Thoracic aorta (tissue), 2 donors: ENCODE results near the gene LCN2. TPM values are rescaled to one million over a fixed set of nuclear protein-coding genes. Genes with fewer than 3 reads are reported as not detected.

ENCODE experiments used
- ATAC-seq: fragments of 150-250 bp; one replicate; pipeline ENCODE4 v1.8.0; 2017; ENCODE audit warnings: low read depth; ENCODE audit not compliant: insufficient number of reproducible peaks, low FRiP score
- DNase-seq: peaks from one replicate; pipeline ENCODE4 v3.0.0-alpha.2; 2020; ENCODE audit warnings: low spot score
- H3K27ac ChIP-seq, 2 donors: fragments of 200-600 bp; sonication (generic); 1 replicate in 1 of 2; 2 replicates in 1 of 2; pipeline ENCODE4 v1.5.1; 2016; ENCODE audit warnings: mild to moderate bottlenecking in 2 of 2, moderate library complexity in 2 of 2
- H3K27me3 ChIP-seq: fragments of 200-600 bp; sonication (generic); replicated peaks from 2 replicates; pipeline ENCODE4 v1.6.0; 2016; ENCODE audit warnings: mild to moderate bottlenecking; ENCODE audit not compliant: insufficient read depth
- H3K36me3 ChIP-seq: fragments of 200-600 bp; sonication (generic); one replicate; pipeline ENCODE4 v1.5.1; 2016
- H3K4me1 ChIP-seq, 2 donors: fragments of 200-600 bp; sonication (generic); 1 replicate in 1 of 2; 2 replicates in 1 of 2; pipeline versions ENCODE4 v1.5.1 to v1.6.0; 2016; ENCODE audit warnings: low read depth in 2 of 2, mild to moderate bottlenecking in 1 of 2; ENCODE audit not compliant: control insufficient read depth in 1 of 2
- H3K4me3 ChIP-seq: fragments of 200-600 bp; sonication (generic); 2 replicates; pipeline ENCODE4 v1.5.1; 2016; ENCODE audit warnings: mild to moderate bottlenecking
- H3K9me3 ChIP-seq: fragments of 200-600 bp; sonication (generic); 2 replicates; pipeline ENCODE4 v1.5.1; 2016
- total RNA-seq, 2 donors: library from RNA; depleted of rRNA; stranded (reverse); fragments of >200 nt; gene quantifications; one replicate each; pipeline versions ENCODE4 v1.1.0 to v1.2.3, GENCODE V29; 2016
- TF ChIP-seq, protein P1 (sequence below): fragments of 200-600 bp; sonication (generic); IDR thresholded peaks from one replicate; pipeline ENCODE4 v1.5.1; 2019; ENCODE audit warnings: antibody characterized with exemption

LCN2 gene
- total RNA-seq, 2 donors from 2014 or later = not detected

DNA sequence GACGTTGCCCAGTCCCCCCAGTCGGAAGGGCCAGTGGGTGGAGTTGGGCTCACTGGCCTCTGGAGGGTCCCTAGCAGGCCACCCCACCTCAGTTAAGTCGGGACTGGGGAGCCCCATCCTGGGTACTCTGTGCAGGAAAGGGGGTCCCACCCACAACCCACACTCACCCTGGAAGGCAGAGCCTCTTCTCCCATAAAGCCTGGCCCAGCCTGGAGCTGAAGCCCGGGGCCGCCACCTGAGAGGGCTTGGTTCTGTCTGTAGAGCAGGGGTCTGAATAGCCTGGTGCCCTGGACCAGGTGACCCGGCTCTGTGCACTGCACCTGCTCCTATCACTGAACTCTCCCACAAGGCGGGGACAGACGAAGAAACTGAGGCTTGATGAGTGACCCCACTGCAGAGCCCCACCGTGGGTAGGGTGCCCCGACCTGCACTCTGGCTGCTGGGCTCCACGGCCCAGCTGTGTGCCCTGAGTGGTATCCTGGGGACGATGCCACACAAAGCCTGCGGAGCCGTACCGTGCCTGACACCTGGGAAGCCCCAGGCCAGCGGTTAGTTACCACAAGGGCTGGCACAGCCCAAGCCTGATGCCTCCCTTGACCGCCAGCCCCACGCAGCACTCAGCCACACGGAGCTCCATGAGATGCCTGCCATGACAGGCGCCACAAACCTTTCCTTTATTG lies 29.1 kb upstream of the LCN2 start:
- DNase-seq = no peak
- peaks cover 13% of the 10 kb centered on the region for H3K36me3 ChIP-seq
- ATAC-seq = no peak
- TF ChIP-seq, protein P1, sequence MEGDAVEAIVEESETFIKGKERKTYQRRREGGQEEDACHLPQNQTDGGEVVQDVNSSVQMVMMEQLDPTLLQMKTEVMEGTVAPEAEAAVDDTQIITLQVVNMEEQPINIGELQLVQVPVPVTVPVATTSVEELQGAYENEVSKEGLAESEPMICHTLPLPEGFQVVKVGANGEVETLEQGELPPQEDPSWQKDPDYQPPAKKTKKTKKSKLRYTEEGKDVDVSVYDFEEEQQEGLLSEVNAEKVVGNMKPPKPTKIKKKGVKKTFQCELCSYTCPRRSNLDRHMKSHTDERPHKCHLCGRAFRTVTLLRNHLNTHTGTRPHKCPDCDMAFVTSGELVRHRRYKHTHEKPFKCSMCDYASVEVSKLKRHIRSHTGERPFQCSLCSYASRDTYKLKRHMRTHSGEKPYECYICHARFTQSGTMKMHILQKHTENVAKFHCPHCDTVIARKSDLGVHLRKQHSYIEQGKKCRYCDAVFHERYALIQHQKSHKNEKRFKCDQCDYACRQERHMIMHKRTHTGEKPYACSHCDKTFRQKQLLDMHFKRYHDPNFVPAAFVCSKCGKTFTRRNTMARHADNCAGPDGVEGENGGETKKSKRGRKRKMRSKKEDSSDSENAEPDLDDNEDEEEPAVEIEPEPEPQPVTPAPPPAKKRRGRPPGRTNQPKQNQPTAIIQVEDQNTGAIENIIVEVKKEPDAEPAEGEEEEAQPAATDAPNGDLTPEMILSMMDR = no peak
- H3K4me3 ChIP-seq = no peak overlapping the region
- H3K4me1 ChIP-seq = peaks cover 2 to 9% of the 10 kb centered on the region in 2 donors
- no peaks in the 10 kb centered on the region for H3K27me3 ChIP-seq
- no peaks in the 10 kb centered on the region for H3K9me3 ChIP-seq
- no peak overlapping the region for H3K27ac ChIP-seq

DNA sequence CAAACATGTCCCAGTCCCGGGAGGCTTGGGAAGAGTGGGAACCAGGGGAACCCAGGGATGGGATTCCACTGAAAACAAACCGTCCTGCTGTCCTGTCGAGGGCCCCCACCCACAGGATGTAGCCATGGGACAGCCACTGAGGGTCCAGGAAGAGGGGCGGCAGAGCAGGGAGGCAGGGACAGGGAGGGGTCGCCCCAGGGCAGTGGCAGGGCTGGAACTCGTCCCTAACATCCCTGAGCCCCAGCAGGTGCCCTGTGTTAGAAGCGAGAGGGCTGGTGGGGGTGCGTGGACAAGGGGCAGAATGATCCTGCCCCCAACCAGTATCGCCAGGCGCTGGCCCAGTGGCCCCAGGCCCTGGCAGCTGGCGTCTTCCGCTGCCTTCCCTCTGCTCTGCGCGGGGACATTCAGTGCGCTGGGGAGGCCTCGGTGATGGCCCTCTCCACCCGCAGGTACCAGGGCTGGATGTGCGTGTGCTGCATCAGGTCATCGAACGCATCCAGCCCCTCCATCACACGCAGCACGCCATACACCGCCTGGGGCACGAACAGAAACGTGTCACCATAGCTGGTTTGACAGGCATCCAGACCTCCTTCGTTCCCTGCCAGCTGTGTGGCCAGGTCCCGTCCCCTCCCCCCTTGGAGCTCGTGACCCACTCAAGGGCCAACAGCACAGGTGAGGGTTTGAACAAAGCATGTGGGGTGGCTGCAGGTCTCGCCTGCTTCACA lies 28.4 kb upstream of the LCN2 start:
- H3K36me3 ChIP-seq = peaks cover 13% of the 10 kb centered on the region
- DNase-seq (no peak), ATAC-seq (no peak)
- H3K4me3 ChIP-seq = no peak overlapping the region
- no peak overlapping the region for H3K27ac ChIP-seq
- no peaks in the 10 kb centered on the region for H3K27me3 ChIP-seq
- peaks cover 9 to 16% of the 10 kb centered on the region in 2 donors for H3K4me1 ChIP-seq
- TF ChIP-seq, protein P1 = no peak
- no peaks in the 10 kb centered on the region for H3K9me3 ChIP-seq

DNA sequence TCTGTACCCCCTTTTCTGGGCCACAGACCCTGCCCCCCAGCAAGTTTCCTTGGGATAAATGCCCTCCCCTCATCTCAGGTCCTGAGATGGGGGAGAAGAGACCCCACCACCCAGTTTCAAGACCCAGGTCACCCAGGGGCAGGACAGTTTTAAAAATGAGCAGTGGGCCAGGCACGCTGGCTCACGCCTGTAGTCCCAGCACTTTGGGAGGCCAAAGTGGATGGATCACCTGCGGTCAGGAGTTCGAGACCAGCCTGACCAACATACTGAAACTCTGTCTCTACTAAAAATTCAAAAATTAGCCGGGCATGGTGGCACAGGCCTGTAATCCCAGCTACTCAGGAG lies 27.8 kb upstream of the LCN2 start:
- peaks cover 13% of the 10 kb centered on the region for H3K36me3 ChIP-seq
- DNase-seq = no peak
- no peak overlapping the region for H3K27ac ChIP-seq
- H3K4me3 ChIP-seq = no peak overlapping the region
- no peak for ATAC-seq
- no peaks in the 10 kb centered on the region for H3K9me3 ChIP-seq
- TF ChIP-seq, protein P1 = no peak
- no peaks in the 10 kb centered on the region for H3K27me3 ChIP-seq
- peaks cover 14 to 22% of the 10 kb centered on the region in 2 donors for H3K4me1 ChIP-seq

DNA sequence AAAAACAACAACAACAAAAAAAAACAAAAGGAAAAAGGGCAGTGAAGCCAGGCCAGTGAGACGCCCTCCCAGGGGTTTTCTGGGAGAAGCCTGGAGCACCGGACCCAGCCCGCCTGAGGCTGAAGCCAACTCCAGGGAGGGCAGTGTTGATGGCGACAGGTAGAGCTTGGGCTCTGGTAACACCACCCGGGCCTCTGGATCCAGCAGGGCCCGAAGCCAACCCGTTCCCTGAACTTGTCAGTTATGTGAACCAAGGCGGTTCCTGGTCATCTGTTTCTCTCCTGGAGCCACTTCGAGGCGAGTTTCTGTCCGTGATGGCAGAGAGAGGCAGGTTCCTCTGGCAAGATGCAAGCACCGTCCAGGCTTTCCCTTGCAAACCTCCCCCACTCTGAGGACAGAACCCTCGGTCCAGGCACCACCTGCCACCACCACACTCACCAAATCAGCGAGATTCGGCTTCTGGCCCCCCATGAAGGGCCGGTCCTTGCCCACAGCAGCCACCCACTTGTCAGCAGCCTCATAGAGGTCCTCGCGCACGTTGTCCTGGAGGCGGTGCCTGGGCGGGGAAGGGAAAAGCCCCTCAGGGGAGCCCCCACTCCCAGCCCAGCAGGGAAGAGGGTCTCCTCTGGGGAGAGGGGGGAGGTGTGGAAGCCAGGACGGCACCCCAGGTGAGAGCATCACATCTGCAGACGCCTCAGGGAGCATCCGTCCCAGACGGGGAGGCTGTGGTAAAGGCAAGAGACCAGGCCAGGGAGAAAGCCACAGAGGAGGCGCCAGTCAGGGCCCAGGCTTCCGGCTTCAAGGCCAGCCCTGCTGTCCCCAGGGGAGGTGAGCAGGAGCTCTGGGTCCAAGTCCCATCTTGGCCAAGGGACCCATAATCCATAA lies 27.1 kb upstream of the LCN2 start:
- DNase-seq (no peak), ATAC-seq (no peak)
- TF ChIP-seq, protein P1 = no peak
- H3K27ac ChIP-seq = no peak overlapping the region
- peaks cover 13% of the 10 kb centered on the region for H3K36me3 ChIP-seq
- peaks cover 18 to 28% of the 10 kb centered on the region in 2 donors for H3K4me1 ChIP-seq
- no peak overlapping the region for H3K4me3 ChIP-seq
- no peaks in the 10 kb centered on the region for H3K27me3 ChIP-seq
- H3K9me3 ChIP-seq = no peaks in the 10 kb centered on the region

DNA sequence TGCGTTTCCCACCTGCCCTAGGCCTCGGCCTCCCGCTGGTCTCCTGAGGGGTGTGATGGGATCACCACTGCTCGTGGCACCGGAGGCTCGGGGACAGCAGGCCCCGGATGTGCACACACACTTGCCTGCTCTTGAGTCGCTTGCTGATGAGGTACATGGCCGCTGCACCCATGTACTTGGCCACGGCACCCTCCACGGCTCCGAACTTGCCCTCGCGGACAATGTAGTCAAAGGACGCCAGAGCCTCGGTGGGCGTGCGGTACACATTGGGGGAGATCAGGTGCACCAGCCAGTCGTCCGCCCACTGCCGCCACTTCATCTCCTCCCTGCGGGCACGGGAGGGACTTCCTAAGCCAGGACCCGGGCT lies 26.5 kb upstream of the LCN2 start:
- ATAC-seq = no peak
- Histone ChIP-seq H3K4me3 (no peak overlapping the region), H3K36me3 (peaks cover 13% of the 10 kb centered on the region), H3K4me1 (peaks cover 18 to 27% of the 10 kb centered on the region in 2 donors), H3K27ac (no peak overlapping the region), H3K9me3 (no peaks in the 10 kb centered on the region), H3K27me3 (no peaks in the 10 kb centered on the region)
- DNase-seq = no peak
- TF ChIP-seq, protein P1 = no peak
